GM18870 (cell line): ENCODE results near the gene REPIN1.

Experiments used
- ATAC-seq: cut with Tn5 transposase; IDR thresholded peaks from one replicate; pipeline ENCODE4 v1.9.1; 2021; ENCODE audit warnings: moderate library complexity; ENCODE audit not compliant: unreplicated experiment

REPIN1 gene

GRCh38 chr7:150336746-150337145 lies 31.9 kb upstream of the REPIN1 start:
- no peak for ATAC-seq

GRCh38 chr7:150337179-150337578 lies 31.4 kb upstream of the REPIN1 start:
- no peak for ATAC-seq

- no peak for ATAC-seq
These were observed 31.0 kb upstream of the REPIN1 start for GRCh38 chr7:150337659-150338081.

- ATAC-seq: no peak
These were observed 30.3 kb upstream of the REPIN1 start for GRCh38 chr7:150338166-150338829.

- ATAC-seq: no peak
These were observed 29.2 kb upstream of the REPIN1 start for GRCh38 chr7:150339409-150339809.

GRCh38 chr7:150340024-150340749 lies 28.4 kb upstream of the REPIN1 start:
- no peak for ATAC-seq

GRCh38 chr7:150340875-150341262 lies 27.8 kb upstream of the REPIN1 start:
- no peak for ATAC-seq

GRCh38 chr7:150341263-150342120 lies 27.1 kb upstream of the REPIN1 start, which contains the start of gene RARRES2:
TSS of gene RARRES2 (minus strand) at chr7:150341629. CDS start at chr7:150340609, 1,020 bp downstream.
- no peak for ATAC-seq

GRCh38 chr7:150342121-150342408 lies 26.6 kb upstream of the REPIN1 start:
- ATAC-seq: no peak

GRCh38 chr7:150343225-150343624 lies 25.4 kb upstream of the REPIN1 start:
- ATAC-seq: no peak

- ATAC-seq: no peak
These were observed 24.3 kb upstream of the REPIN1 start for GRCh38 chr7:150344299-150344698.

GRCh38 chr7:150345012-150345411 lies 23.6 kb upstream of the REPIN1 start:
- ATAC-seq: no peak

- ATAC-seq: no peak
These were observed 21.7 kb upstream of the REPIN1 start for GRCh38 chr7:150346922-150347321.

GRCh38 chr7:150351587-150352194 lies 16.9 kb upstream of the REPIN1 start:
- no peak for ATAC-seq

- ATAC-seq: no peak
These were observed 13.0 kb upstream of the REPIN1 start for GRCh38 chr7:150355666-150356059.

- no peak for ATAC-seq
These were observed 12.2 kb upstream of the REPIN1 start for GRCh38 chr7:150356265-150356897.

GRCh38 chr7:150357270-150357669 lies 11.4 kb upstream of the REPIN1 start:
- no peak for ATAC-seq

GRCh38 chr7:150357771-150358427 lies 10.7 kb upstream of the REPIN1 start:
- no peak for ATAC-seq

- ATAC-seq: no peak
These were observed 10.2 kb upstream of the REPIN1 start for GRCh38 chr7:150358433-150358832.

- ATAC-seq: no peak
These were observed 9.5 kb upstream of the REPIN1 start for GRCh38 chr7:150358988-150359621.
